G401.6 (cell line): Measurements from ENCODE around the gene TNS3.

Experiments
- FAIRE-seq: peaks from 2 replicates; lab custom pipeline; 2012; peaks lifted over from hg19 to GRCh38; lab: Jason Lieb, UNC

The TNS3 gene

DNA sequence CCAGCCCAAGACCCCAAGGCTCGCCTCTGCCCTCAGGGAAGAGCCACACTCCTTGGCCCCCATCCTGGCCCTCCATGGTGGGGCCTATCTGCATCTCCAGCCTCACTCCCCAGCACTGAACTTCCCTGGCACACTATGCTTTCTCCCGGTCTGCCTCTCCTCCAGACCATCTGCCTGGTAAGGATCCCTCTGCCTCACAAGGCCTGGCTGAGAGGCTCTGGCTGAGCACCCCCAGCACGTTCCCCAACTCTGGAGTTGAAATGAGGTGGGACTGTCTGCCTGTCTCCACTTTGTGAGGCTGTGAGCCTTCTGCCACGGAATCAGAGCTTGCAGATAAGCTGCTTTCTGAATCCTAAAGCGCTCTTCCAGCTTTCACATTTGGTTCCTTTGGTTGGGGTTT is 220.7 kb downstream of the TNS3 start:
- FAIRE-seq, result no peak

- FAIRE-seq, result no peak
Measured at GRCh38 chr7:47360301-47360900, 221.5 kb downstream of the TNS3 start.

GRCh38 chr7:47358944-47359588 is 222.8 kb downstream of the TNS3 start:
- no peak for FAIRE-seq

DNA sequence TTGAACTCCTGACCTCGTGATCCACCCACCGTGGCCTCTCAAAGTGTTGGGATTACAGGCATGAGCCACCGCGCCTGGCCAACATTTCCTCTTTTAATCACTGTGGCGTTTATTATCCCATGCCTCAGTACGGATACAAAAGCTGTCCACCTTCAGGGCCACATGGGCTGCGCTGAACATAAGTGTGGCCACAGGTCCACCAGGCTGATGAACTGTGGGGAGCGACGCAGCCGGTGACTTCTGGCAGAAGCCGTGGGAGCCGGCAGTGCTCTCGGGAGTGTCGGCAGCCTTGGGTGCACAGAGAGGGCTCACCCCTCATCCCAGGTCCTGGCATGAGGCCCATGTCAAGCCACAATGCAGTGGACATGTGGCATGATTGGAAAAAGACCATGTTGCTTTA is 223.6 kb downstream of the TNS3 start:
- no peak for FAIRE-seq

- no peak for FAIRE-seq
Measured at GRCh38 chr7:47357863-47358262, 224.0 kb downstream of the TNS3 start.

DNA sequence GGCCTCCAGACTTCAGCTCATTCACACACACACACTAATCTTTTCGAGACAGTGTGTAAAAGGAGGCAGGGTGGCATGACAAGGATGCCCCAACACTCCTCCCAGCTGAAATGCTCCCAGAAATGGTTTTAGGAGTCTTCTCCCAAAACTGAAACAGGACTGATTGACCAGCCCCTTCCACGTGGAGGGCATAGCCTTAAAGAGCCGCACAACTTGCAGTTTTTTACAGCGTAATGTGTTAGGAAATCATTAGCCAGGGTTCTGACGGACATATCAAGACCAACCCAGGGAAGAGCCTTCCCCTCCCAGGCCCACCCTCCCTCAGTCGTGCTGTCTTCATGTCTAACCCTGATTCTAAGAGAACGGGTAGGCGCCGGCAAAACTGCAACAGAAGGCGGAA is 224.6 kb downstream of the TNS3 start:
- no peak for FAIRE-seq

DNA sequence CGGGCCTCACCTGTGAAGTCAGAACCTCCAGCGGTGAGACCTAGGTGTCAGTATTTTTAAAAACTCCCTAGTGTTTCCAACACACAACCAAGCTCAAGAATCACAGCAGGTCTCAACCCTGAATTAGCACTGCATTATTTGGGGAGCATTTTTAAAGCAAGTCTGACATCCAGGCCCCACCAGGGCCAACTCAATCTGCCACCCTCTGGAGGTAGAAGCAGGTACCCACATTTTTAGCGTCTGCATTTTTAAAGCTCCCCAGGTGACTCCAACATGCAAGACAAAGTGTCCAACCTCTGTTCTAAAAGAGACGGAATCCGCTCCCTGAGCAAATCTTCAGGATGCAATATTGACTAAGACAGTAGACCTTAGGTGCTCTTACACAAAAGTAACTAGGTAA is 225.7 kb downstream of the TNS3 start:
- no peak for FAIRE-seq

- FAIRE-seq, result no peak
Measured at GRCh38 chr7:47355684-47356083, 226.2 kb downstream of the TNS3 start.

GRCh38 chr7:47354831-47355541 is 226.9 kb downstream of the TNS3 start:
- no peak for FAIRE-seq

GRCh38 chr7:47354071-47354470 is 227.8 kb downstream of the TNS3 start:
- FAIRE-seq, result no peak

GRCh38 chr7:47352394-47352968 is 229.4 kb downstream of the TNS3 start:
- FAIRE-seq, result no peak

DNA sequence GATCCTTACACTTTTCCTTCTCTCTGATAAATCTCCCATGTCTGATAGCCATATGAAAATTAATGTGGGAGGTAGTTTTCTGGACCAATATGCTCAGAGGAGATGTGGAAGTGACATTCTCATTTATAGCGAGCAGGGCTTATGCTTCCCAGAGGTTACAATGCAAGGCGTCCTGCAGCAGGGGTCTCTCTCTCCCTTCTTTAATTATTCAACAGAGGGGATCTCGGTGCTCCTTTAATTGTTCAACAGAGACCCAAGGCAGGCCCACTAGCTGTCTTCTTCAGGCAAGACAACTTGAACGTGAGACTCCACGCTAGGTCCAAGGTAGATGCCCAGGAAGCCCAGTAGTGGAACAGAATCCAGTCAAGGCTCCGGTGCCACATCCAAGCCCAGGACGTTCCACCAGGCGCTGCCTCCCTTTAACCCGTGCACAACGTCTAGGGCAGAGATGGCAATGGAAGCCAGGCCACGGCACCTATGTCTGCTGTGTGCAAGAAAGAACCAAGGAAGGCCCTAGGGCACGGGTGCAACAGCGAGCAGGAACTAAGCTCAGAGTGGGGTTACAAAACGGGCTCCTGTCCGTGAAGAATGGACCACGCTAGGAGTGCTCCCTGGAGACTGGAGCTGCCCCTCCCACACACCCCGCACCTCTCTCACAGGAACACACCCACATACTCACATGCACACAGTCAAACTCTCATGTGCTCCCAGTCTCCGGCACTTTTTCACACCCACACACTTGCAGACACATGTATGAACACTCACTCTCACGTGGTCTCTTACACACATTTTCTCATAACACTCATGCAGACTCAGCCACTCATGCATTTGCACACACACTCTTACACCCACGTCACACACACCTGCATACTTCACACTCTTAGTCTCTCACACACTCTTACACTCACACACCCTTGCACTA is 230.4 kb downstream of the TNS3 start:
- FAIRE-seq, result no peak

GRCh38 chr7:47350425-47350824 is 231.5 kb downstream of the TNS3 start:
- no peak for FAIRE-seq

DNA sequence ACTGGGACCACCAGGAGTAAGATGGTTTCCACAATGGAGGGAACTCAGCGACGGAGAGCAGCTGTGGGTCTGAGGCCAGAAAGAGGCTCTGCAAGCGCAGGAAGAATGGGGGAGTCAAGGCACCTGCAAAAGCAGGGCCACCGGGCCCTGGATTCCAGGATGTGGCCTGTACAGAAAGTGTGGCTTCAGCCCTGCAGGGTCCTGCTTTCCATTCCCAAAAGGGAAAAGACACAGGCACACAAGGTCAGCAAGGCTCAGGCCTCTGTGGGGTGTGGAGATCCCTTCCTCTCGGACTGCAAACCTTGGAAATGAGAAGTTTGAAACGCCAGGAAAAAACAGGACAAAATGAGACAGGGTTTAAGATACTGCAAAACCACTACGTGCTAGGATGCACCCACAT is 232.5 kb downstream of the TNS3 start:
- no peak for FAIRE-seq

DNA sequence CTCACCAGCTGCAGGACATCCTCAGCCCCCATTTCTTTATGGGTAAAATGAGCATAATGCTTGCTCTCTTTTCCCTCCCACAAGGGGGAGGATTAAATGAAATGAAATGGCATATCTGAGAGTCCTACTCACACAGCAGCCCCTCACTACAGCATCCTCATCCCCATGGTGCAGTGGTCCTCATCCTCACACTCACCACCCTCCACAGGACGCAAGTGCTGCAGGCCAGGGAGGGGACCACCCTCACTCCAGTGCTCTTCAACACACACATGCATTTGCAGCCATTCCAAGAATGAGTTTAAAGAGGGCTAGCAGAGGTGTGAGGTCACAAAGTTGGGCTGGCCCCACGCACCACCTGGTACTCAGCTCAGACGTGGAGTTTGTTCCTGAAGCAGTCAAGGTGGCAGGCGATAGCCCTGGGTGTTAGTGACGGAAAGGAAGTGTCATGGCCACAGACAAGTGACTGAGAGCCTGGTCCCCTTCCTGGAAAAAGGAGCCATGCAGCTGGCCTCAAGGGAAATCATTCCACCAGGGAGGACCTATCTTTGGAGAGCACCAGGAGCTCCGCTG is 234.0 kb downstream of the TNS3 start:
- no peak for FAIRE-seq

DNA sequence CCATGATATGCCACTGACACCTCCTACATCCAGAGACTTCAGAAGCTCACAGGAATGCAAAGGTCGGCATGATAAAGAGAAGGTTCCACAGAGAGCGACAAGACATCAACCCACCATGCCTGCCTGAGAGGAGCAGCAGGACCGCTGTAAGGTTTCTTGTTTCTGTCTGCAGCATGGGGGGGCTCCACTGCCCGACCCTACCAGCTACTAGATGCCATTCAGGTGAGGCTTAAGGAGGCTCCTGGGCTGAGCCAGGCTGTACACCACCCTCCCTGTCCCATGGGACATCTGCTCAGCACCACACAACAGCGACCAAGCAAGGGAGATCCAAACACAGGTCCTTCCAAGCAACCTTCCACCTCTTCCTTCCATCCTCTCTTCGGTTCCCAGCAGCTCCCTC is 234.6 kb downstream of the TNS3 start:
- FAIRE-seq, result no peak

DNA sequence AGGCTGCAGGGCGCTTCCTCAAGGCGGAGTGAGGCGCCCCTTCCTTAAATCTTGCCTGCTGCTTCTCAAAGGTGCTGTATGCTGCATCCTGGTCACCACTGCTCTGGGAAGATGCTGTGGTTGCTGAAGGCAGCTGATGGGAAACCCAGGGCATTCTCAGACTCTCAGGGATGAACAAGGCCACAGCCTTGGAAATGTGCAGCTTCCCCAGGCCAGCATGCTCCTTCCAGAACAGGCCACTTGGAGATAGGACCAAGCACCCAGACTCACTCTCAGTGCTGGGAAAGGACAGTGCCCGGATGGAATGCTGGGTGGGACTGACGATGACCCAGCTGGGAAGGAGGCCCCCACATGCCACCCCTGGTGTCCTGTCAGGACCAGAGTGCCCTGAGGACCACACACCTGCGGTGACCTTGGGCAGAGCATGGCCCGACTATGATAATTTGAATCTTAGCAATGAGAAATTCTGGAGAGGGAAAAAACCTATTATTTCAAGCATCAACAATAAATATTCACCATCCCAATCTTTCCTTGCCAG is 235.5 kb downstream of the TNS3 start:
- FAIRE-seq, result no peak

DNA sequence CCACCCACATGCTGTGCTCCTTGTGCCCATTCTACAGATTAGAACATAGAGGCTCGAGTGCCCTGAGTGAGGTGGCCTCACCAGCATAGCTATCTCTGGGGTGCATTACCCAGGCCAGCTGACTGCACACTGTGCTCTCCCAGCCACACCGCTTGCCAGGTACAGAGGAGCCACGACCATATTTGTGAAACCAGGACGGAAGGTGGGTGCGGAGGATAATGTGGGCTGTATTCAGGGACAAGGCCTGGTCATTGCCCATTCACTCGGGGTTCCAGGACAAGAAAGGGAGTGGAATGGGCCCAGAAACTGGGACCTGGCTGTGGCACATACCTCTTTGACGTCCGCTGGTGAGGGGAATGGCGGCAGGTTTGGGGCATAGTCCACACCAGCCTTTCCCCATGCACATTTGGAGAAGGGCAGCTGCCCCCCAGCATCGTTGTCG is 236.0 kb downstream of the TNS3 start:
- no peak for FAIRE-seq

GRCh38 chr7:47344171-47344955 is 237.5 kb downstream of the TNS3 start:
- FAIRE-seq, result no peak

DNA sequence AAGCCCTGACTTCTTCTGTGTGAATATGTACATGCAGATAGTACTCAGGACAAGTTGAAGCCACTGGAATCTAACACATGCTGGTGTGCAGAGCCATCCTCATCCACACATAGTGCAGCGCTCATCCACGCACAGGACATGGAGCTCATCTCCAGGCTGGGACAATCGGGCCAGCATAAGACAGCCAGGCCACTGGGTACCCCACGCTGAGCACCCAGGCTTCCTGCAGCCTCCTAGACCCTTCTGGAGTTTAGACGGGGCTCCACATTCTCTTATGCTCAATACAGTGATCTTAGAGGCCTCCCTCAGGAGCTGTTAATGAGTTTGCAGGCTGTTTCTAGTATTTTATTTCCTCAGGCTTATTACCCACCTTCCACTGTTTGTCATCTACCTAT is 238.9 kb downstream of the TNS3 start:
- FAIRE-seq, result no peak
